Measurements from ENCODE around the gene ETFA. TPM values are rescaled to one million over a fixed set of nuclear protein-coding genes. Genes with fewer than 3 reads are reported as not detected.
"Not testable (repeated sequence)": the region's sequence is repeated elsewhere in the genome, so short reads cannot be mapped to it uniquely, and the experiment has no call there.

The ETFA gene
- total RNA-seq, 1 donor from 2014 or later = 144 TPM

DNA sequence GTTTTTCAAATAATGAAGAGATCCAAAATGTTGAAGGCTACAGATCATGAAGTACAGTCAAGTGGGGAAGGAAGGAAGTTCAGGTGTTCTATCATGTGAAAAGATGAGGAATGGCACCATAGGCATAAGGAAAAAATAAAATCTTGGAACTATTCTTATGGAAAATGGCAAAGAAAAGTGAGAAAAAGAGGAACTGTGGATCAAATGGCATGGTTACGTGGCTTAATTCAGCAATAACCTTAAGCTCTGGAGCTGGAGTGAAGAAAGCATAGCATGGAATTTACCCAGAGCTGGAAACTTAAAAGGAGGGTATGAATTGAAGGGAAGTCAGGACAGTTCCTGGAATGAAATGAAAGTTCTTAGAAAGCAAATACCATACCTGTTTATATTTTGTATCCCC is 14.4 kb downstream of the ETFA start:
- Mint-ChIP-seq H3K36me3 (ENCODE audit: unreplicated experiment) (no peaks in the 10 kb centered on the region), H3K27ac (ENCODE audit: unreplicated experiment) (no peak overlapping the region), H3K4me3 (ENCODE audit: unreplicated experiment) (no peak overlapping the region), H3K9me3 (ENCODE audit: unreplicated experiment) (no peaks in the 10 kb centered on the region), H3K27me3 (ENCODE audit: unreplicated experiment) (no peaks in the 10 kb centered on the region), H3K4me1 (ENCODE audit: low read depth, unreplicated experiment) (peaks cover 8% of the 10 kb centered on the region)
- TF ChIP-seq, protein P1, sequence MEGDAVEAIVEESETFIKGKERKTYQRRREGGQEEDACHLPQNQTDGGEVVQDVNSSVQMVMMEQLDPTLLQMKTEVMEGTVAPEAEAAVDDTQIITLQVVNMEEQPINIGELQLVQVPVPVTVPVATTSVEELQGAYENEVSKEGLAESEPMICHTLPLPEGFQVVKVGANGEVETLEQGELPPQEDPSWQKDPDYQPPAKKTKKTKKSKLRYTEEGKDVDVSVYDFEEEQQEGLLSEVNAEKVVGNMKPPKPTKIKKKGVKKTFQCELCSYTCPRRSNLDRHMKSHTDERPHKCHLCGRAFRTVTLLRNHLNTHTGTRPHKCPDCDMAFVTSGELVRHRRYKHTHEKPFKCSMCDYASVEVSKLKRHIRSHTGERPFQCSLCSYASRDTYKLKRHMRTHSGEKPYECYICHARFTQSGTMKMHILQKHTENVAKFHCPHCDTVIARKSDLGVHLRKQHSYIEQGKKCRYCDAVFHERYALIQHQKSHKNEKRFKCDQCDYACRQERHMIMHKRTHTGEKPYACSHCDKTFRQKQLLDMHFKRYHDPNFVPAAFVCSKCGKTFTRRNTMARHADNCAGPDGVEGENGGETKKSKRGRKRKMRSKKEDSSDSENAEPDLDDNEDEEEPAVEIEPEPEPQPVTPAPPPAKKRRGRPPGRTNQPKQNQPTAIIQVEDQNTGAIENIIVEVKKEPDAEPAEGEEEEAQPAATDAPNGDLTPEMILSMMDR (IDR thresholded peaks at IDR 0.05; ENCODE audit: partially characterized antibody, unreplicated experiment) = no peak
- DNase-seq = no peak

DNA sequence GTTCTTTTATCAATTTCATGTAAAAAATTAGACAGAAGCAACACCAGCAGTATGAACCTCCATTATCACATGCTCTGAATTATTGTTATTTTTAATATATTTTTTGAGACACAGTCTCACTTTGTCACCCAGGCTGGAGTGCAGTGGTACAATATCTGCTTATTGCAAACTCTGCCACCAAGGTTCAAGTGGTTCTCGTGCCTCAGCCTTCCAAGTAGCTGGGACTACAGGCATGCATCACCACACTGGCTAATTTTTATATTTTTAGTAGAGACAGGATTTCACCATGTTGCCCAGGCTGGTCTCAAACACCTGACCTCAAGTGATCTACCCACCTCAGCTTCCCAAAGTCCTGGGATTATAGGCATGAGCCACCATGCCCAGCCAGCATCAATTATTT is 16.8 kb downstream of the ETFA start:
- H3K9me3 Mint-ChIP-seq (ENCODE audit: unreplicated experiment); H3K36me3 Mint-ChIP-seq (ENCODE audit: unreplicated experiment); H3K27me3 Mint-ChIP-seq (ENCODE audit: unreplicated experiment); H3K4me3 Mint-ChIP-seq (ENCODE audit: unreplicated experiment); H3K27ac Mint-ChIP-seq (ENCODE audit: unreplicated experiment); DNase-seq: not testable (repeated sequence)
- H3K4me1 Mint-ChIP-seq (ENCODE audit: low read depth, unreplicated experiment) = peaks cover 14% of the 10 kb centered on the region

DNA sequence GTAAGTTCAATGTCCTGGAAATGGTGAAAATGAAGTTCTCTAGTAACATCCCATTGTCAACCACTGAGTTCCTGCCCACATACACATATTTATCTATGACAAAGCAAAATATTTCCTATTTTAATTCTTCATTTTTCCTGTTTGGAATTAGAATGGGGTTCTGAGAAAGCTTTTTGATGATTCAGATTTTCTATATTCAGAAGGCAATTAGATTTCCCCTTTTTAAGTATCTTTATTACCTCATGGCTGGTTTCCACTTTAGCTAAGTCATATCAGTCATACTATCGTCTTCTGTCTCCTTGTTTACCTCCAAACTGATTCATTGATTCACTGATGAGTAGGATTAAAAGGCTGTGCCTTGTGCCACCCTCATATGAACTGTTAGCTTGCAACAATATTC is 17.9 kb downstream of the ETFA start:
- H3K27me3 Mint-ChIP-seq (ENCODE audit: unreplicated experiment) = no peaks in the 10 kb centered on the region
- H3K27ac Mint-ChIP-seq (ENCODE audit: unreplicated experiment) = peak overlapping the region; percentile 13
- TF ChIP-seq, protein P1 (IDR thresholded peaks at IDR 0.05; ENCODE audit: partially characterized antibody, unreplicated experiment) = no peak
- H3K4me3 Mint-ChIP-seq (ENCODE audit: unreplicated experiment) = no peak overlapping the region
- no peak for DNase-seq
- H3K4me1 Mint-ChIP-seq (ENCODE audit: low read depth, unreplicated experiment) = peaks cover 16% of the 10 kb centered on the region
- H3K9me3 Mint-ChIP-seq (ENCODE audit: unreplicated experiment) = no peaks in the 10 kb centered on the region
- no peaks in the 10 kb centered on the region for H3K36me3 Mint-ChIP-seq (ENCODE audit: unreplicated experiment)

DNA sequence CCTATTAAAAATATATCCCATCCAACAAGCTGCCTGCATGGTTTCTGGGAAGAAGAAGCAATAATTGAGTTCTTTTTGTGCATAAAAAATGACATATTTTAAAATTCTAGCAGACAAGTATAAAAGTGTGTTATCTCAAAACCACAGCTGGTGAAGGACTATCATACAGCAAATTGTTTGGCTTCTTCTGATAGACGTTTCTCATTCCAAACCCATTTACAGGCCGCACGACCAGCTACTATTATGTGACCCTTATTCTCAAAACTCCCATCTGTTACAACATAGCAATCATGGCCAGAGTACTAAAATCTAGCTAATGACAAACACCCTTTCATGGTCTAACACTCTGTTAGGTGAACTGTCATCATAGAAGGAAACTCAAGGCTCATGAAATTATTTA is 21.7 kb downstream of the ETFA start:
- peaks cover 16% of the 10 kb centered on the region for H3K4me1 Mint-ChIP-seq (ENCODE audit: low read depth, unreplicated experiment)
- no peaks in the 10 kb centered on the region for H3K9me3 Mint-ChIP-seq (ENCODE audit: unreplicated experiment)
- no peak overlapping the region for H3K4me3 Mint-ChIP-seq (ENCODE audit: unreplicated experiment)
- no peak for DNase-seq
- H3K36me3 Mint-ChIP-seq (ENCODE audit: unreplicated experiment) = no peaks in the 10 kb centered on the region
- TF ChIP-seq, protein P1 (IDR thresholded peaks at IDR 0.05; ENCODE audit: partially characterized antibody, unreplicated experiment) = no peak
- no peak overlapping the region for H3K27ac Mint-ChIP-seq (ENCODE audit: unreplicated experiment)
- H3K27me3 Mint-ChIP-seq (ENCODE audit: unreplicated experiment) = no peaks in the 10 kb centered on the region

DNA sequence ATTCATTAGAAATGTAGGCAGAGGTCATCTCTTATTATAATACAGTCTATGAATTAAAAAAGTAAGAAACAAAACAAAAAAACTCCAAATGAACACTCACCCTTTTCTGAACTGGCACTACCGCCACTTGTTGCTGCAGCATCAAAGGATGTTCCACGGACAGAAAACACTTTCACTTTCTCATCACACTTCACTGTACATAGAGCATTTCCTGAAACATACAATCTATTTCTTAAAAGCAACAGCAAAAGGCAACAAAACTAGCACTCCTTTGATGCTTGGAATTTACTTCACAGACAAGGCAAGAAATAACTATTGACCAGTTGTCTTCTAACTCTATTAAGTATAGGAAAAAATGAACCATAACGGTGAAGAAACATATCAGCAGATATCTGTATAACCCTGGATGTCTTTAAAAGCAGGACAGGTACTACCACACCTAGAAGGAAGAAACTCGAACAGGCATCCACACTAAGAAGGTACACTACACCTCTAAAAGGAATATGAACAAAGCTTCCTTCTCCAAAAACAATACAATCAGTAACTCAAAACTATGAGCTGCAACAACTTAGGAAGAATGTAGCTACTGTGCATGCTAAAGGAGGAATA is 24.9 kb downstream of the ETFA start:
- Mint-ChIP-seq H3K27ac (ENCODE audit: unreplicated experiment) (no peak overlapping the region), H3K9me3 (ENCODE audit: unreplicated experiment) (no peaks in the 10 kb centered on the region), H3K4me3 (ENCODE audit: unreplicated experiment) (no peak overlapping the region), H3K4me1 (ENCODE audit: low read depth, unreplicated experiment) (peaks cover 6% of the 10 kb centered on the region), H3K36me3 (ENCODE audit: unreplicated experiment) (no peaks in the 10 kb centered on the region), H3K27me3 (ENCODE audit: unreplicated experiment) (no peaks in the 10 kb centered on the region)
- TF ChIP-seq, protein P1 (IDR thresholded peaks at IDR 0.05; ENCODE audit: partially characterized antibody, unreplicated experiment) = no peak
- DNase-seq = no peak
